HL-60 (cell line): ENCODE data around the gene NOG.

ENCODE experiments used
- CTCF ChIP-seq: IDR thresholded peaks from one replicate; pipeline ENCODE4 v1.5.1; 2011; ENCODE audit warnings: low read length, control low read depth, inconsistent platforms; ENCODE audit not compliant: insufficient read depth
- GABPA ChIP-seq: IDR thresholded peaks from 2 replicates; pipeline ENCODE4 v1.6.1; 2012; ENCODE audit warnings: low read depth
- POLR2AphosphoS5 ChIP-seq: IDR thresholded peaks from 2 replicates; pipeline ENCODE4 v1.6.1; 2012; ENCODE audit warnings: low read depth
- REST ChIP-seq: IDR thresholded peaks from 2 replicates; pipeline ENCODE4 v1.6.1; 2012; ENCODE audit warnings: low read depth; ENCODE audit not compliant: insufficient replicate concordance
- SPI1 ChIP-seq: IDR thresholded peaks from 2 replicates; pipeline ENCODE4 v1.6.1; 2012; ENCODE audit warnings: low read depth, mild to moderate bottlenecking, borderline replicate concordance

DNA sequence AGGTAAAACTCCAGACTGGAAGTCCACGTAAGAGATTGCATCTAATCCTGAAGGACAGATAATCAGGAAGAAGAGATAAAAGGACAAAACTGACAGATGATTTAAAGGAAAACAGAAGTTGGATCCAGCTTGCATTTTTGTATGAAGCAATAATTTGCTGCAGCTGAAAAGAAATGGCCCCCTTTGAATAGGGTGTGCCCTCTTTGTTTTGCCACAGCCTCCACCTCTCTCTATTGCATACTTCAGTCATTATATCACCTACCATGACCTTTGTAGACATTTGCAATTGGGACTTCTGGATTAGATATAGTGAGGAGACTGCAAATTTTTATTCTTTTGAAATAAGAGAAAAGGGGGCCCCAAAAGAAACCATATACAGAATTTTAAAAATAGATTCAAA, 8.1 kb downstream of the NOG start:
- TF ChIP-seq CTCF (no peak), REST (no peak), GABPA (no peak), POLR2AphosphoS5 (no peak), SPI1 (no peak)
